ENCODE measurements around the gene GNAS.

The GNAS gene

DNA sequence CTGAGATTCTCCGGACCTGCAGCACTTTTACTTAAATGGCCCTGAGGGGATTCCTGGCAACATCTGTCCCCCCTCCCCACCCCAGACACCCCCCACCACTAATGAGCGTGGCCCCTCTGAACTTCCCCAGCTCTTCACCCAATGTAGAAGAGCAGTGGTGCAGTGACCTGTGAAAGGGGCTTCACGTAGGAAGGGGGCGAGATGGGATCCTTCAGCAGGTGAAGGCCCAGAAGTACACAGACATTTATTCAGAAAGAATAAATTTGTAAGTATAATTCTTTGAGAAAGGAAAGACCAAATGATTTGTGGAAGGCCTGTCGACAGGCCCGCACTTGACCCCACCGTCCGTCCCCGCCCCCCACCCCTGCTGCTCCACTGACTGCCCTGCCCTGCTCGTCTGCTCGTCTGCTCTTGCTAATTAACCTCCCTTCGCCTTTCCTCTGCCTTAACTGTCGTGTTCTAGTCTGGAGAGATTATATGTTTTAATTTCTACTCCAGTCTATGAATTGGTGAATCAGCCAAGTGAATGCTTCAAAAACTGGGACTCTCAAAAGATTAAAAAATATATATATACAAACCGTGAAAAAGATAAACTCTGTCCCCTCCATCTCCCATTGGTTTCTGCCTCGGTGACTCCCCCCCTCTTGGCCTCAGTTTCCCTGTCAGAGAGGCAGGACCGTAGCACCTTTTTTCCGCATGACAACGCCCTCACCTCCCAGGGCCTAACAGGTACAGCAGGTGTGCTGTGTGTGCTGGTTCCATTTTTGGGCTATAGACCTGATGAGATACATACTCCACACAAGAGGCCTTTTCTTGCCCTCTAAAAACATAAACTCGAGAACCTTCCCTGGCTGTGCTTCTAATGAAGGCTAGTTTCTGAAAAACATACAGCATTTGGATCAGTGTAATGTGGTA is 49.2 kb downstream of the GNAS start:
- DNase-seq, result peak; percentile 25

DNA sequence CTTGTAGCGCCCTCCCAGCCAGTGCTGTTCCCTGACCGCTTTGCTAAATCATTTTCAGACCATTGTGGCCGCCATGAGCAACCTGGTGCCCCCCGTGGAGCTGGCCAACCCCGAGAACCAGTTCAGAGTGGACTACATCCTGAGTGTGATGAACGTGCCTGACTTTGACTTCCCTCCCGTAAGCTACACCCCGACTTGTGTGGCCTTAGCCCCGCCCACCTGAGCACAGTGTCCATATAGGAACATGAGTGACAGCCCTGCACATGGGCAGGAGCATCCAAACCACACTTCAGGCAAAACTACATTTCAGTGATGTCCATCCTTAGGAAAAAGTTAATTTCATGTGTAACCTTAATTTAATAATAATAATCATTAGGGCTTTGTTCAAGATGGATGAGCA is 51.1 kb downstream of the GNAS start:
- no peak for DNase-seq

- DNase-seq, result no peak
Measured at GRCh38 chr20:58905236-58905635, 52.7 kb downstream of the GNAS start.

DNA sequence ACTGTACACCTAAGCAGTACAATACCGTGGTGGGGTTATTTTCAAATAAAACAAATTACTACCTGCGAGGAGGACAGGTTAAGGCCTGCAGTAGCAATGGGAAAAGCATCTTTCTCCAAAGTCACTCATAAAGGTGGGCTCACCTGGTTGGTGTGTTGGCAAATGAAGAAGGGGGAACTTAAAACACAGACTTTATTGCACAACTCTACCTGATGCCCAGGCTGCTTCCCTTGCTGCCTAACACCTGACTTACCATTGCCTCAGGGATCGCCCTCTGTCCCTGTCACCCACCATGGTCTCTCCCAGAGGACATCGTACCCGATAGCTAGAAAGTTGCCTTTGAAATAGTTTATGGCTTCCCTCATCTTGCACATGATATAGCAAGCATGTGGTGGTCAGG is 53.6 kb downstream of the GNAS start:
- DNase-seq, result no peak

DNA sequence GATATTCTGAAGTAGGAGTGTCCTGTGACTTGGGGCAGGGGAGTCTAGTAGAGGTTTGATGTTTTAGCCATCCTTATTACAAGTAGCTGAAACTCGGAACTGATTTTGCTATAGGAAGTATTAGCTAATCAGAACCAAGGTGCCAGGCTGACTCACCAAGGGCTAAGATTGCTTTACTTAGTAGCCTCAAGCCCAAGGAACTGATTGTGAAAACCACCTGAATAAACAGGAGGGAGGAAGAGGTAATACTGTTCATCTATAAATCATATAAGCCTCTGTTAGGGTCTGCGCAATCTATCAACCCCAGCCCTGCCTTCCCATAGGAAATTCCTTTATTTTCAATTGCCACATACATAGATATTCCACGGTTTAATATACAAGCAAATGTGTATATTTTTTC is 54.4 kb downstream of the GNAS start:
- no peak for DNase-seq

- peak; percentile 85 for DNase-seq
Measured at GRCh38 chr20:58907320-58908137, 55.0 kb downstream of the GNAS start.

DNA sequence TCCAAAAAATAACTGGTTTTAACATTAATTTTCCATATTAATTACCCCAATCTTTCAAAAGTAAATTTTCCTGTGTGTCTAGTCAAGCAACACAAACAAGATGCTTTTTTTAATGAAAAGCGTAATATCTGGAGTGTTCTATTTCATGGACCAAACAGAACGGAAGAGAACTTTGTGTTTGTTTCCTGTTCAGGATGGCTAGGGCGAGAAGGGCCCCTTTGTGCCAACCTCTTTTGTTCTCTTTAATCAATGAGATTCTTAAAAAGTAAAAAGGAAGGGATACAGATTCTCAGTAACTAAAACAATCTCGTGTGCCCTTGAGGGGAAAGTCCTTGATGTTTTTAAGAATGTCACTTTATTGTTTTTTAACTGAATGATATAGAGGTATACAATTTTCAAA is 55.7 kb downstream of the GNAS start:
- DNase-seq, result no peak

- DNase-seq, result no peak
Measured at GRCh38 chr20:58908941-58909340, 56.4 kb downstream of the GNAS start.

GRCh38 chr20:58909585-58909984 is 57.1 kb downstream of the GNAS start:
- no peak for DNase-seq

GRCh38 chr20:58910473-58910872 is 58.0 kb downstream of the GNAS start:
- no peak for DNase-seq

GRCh38 chr20:58911309-58911708 is 58.8 kb downstream of the GNAS start:
- no peak for DNase-seq

GRCh38 chr20:58911970-58912369 is 59.5 kb downstream of the GNAS start:
- no peak for DNase-seq

DNA sequence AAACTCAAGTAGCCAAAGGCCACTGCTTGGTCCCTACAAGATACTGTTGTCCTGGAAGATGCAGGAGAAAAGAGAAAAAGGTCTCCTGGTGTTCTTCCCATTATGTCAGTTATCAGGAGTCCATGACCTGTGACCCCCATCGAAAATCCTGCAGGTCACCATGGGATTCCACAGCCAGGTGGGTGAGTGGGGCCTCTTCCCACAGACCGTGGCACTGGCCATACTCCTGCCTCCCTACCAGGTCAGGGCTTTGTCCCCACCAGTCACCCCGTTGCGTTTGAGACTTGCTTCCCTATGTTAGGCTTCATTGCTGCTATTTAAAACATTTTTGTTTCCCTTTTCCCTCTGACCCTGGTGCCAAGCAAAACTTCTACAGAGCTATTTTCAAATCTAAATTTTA is 60.6 kb downstream of the GNAS start:
- no peak for DNase-seq

- DNase-seq, result no peak
Measured at GRCh38 chr20:58918621-58919020, 66.1 kb downstream of the GNAS start.

DNA sequence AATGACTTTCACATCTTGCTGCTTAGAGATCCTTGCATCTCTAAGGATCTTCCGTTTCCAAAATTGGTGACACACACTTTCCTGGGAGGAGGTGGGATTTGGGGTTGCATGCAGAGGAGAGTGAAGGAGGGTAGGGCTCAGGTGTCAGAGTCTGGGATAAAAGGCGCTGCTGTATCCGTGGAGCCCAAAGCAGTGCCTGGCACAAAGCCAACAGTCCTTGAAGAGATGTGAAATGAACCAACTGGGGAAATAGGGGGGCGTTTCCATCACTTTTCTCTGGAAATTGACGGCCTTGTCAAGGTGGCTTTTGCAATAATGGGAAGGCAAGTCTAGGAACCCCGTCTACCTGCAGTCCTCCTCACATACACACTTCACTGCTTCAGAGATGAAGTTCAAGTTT is 69.0 kb downstream of the GNAS start:
- DNase-seq, result peak; percentile 88

DNA sequence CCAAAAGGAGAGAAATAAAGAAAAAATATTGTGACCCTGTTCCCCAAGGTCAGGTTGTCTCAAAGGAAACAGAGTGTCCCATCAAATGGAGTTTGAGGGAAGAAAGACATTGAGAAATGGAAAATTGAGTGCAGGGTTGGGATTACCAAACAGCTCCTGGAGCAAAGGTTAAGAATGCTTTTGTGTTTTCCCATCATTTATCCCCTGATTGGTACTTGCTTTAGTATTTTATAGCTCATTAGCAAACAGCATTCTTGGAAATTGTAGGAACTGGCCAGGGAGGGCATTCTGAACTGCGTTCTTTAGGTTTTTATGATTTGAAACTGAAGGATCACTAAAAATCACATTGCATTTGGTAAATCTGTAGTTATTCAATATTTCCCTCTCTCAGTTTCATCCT is 69.5 kb downstream of the GNAS start:
- DNase-seq, result no peak

DNA sequence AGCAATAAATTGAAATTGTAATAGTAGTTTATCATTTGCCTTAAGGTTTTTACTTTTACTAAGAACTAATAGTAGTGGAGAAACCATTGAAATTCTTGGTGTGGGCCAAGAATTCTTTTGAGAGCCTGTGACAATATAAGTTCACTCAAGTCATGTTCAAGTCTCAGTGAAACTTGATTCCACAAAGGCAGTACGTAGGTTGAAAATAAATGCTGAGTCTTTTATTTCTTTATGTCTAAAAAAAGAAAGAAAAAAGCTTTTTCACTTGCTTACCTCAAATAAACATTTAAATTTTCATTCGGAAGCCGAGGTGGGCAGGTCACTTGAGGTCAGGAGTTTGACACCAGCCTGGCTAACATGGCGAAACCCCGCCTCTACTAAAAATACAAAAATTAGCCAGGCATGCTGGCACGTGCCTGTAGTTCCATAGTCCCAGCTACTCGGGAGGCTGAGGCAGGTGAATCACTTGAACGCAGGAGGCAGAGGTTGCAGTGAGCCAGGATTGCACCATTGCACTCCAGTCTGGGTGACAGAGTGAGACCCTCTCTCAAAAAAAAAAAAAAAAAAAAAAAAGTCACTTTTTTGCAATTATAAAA is 70.7 kb downstream of the GNAS start:
- no peak for DNase-seq

DNA sequence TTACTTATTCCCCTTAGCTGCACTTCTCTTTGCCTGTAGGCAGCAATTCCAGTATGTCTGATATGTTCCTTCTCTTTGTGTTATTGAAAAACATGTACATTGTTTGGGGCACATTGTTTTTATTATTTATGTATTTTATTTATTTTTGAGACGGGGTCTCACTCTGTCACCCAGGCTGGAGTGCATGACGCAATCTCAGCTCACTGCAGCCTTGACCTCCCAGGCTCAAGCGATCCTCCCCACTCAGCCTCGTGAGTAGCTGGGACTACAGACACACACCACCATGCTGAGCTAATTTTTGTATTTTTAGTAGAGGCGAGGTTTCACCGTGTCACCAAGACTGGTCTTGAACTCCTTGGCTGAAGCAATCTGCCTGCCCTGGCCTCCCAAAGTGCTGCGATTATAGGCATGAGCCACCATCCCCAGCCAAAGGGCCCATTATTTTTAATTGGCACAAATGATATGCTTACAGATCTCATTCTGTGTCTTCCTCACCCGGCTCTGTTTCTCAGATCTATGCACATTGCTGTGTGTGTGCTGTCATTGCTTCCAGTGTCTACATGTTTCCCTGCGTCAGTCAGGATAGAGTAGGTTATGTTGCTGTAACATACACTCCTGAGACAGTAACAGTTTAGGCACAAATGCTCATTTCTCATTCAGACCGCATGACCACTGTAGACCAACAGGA is 74.4 kb downstream of the GNAS start:
- no peak for DNase-seq

DNA sequence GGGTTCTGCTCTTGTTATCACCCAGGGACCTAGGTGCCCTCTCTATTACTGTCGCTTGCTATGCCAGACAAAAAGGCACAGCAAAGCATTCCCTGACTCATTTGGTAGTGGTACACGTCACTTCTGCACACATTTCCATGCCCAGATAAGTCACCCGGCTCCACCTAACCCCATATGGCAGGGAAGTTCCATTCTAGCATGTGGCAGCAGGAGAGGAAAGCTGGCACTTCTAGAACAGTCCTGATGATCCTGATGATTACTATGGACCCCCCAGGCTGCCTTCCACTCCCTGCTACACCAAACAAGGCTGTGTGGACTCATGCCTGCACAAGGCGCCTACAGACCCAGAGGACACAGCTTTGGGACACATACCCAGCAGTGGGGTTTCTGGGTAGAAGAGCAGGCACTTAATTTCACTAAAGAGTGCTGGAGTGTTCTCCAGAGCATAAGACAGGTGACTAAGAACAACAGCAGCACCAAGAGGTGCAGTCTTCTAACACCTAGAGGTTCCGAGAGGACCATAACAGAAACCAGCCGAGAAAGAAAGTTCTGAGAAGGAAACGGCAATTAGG is 75.1 kb downstream of the GNAS start:
- DNase-seq, result no peak

GRCh38 chr20:58930496-58930895 is 78.0 kb downstream of the GNAS start:
- DNase-seq, result no peak

DNA sequence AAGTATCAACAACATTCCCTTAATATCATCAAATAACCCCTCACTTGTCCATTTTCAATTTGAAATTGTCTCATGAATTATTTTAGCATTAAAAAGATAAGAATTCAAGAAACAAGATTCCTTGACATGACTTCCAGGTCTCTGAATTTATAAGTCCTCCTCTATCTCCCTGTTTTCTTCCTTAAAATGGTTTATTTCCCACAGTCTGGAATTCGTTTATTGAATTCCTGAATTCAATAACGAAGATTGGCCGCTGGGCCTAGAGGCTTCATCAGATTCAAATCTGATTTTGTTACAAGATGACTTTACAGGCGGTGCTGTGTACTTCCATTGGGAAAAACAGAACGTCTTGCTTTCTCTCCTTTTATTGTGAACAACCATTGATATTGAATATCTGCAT is 79.7 kb downstream of the GNAS start:
- DNase-seq, result no peak

GRCh38 chr20:58938078-58938477 is 85.6 kb downstream of the GNAS start:
- DNase-seq, result no peak

DNA sequence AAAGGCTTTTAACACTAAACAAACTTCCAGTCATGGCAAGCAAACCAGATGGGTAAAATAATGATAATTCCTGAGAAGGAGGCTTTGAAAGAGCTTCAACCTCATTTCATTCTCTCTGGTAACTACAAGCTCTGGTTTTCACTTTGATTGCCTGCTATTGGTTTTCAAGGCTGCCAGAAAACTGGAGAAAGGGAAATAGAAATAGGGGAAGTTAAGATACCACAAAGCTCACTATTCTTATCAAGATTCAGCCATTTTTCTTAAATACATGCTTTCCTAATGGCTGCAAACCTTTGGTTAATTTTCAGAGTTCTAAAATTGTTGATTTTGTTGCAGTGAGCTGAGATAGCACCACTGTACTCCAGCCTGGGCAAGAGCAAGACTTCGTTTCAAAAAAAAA is 86.0 kb downstream of the GNAS start:
- DNase-seq, result no peak

All from NCI-H2227 treated with DMSO at 0.1 percent for 48 hours (cell line).